Jurkat, Clone E6-1 (cell line): ENCODE measurements around the gene SIGLEC12. TPM values are rescaled to one million over a fixed set of nuclear protein-coding genes. Genes with fewer than 3 reads are reported as not detected.

ENCODE experiments used
- DNase-seq: peaks from one replicate; pipeline ENCODE4 v3.0.0-alpha.2; 2011; ENCODE audit warnings: low read depth, low spot score
- H3K4me3 ChIP-seq: 2 replicates; pipeline ENCODE4 v1.5.1; 2011; ENCODE audit warnings: mild to moderate bottlenecking, low read length, control low read depth, moderate library complexity
- polyA plus RNA-seq: library from polyadenylated mRNA; unstranded; fragments of >200 nt; gene quantifications from one replicate; pipeline ENCODE4 v1.2.1, GENCODE V29; 2012; ENCODE audit warnings: missing spikeins; ENCODE audit not compliant: insufficient read length, insufficient read depth

SIGLEC12 gene
- polyA plus RNA-seq, result not detected

GRCh38 chr19:51501594-51502263, at the start of gene SIGLEC12:
Gene SIGLEC12 (minus strand): TSS chr19:51501800. CDS start chr19:51501733, 67 bp downstream.
- H3K4me3 ChIP-seq, result no peak within 1 kb of the TSS

DNA sequence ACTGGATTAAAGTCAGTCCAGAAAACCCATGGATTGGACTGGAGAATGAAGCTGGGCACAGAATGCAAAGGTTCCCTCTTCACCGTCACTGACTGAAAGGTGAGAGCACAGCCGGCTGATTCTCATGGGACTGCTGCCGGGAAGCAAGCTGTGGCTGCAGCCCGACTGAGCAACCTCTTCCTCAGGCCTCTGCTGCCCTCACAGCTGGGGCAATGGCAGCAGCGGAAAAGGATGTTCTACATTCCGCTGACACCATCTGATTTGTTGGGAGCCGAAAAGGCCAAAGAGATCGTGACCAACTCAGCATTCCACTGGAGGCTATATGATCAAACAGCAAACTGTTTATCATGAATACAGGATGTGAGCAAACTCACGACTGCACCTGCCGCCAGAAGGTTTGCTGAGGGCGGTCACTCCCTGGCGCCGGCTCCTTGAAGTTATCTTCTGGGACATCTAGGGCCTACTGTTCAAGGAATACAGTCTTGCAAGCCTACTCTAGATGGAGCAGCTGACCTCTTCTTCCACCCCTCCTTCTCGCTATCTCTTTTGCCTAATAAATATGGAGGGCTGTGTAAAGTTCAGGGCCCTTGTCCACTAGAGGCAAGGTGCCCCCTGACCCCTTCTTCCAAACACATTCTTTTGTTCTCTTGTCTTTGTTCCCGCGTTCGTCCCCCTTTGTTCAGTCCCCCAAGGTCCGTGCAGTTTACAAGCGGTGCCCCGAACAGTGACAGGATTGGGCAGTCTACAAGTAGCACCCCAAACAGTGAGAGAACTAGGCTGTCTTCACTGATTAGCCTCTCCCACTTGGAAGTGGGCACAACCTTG, 49.5 kb upstream of the SIGLEC12 start:
- DNase-seq, result no peak
- no peak overlapping the region for H3K4me3 ChIP-seq

More at GRCh38 chr19:51501594-51502263, at the start of gene SIGLEC12:
- DNase-seq, result no peak

DNA sequence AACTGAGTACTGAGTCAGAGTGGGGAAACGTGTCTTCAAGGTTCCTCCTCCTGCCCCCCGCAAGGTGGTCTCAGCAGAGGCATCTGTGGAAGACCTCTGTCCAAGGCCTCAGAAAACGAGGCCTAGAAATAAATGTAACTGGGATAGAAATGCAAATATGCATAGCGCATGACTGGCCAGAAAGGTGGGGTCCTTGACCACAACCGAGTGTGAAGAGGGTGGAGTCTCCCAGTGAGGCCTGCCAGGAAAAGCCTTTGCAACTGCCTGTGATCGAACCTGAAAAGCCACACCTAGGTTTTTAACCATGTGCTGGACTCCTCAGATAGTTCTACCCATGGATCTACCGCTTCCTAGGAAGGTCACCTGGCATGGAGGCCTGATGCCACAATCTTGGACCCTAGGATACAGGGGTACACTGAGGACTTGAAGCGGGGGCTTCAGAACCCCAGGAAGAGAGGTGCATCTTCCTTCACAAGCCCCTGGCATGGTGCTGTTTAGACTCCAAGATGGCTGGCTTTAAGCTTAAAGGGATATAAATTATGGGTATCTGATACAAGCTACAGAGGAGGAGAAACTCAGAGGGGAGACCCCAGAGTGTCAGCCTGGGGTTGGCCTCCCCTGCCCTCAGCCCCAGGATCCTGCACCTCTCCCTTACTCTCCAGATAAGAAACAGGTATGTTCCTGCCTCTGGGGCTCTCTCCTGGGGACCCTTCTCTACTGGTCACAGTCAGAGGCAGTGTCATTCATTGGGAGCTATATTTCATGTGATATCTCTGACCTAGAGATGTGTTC, 48.1 kb upstream of the SIGLEC12 start:
- no peak for DNase-seq
- no peak overlapping the region for H3K4me3 ChIP-seq

GRCh38 chr19:51548891-51549305, 47.3 kb upstream of the SIGLEC12 start:
- H3K4me3 ChIP-seq, result no peak overlapping the region
- no peak for DNase-seq

- peak overlapping the region; percentile 35 for H3K4me3 ChIP-seq
- DNase-seq, result no peak
Observed at GRCh38 chr19:51548213-51548651, 46.6 kb upstream of the SIGLEC12 start.

GRCh38 chr19:51547397-51548212, 46.0 kb upstream of the SIGLEC12 start:
- H3K4me3 ChIP-seq, result peak overlapping the region; percentile 35
- peak; percentile 90 for DNase-seq

DNA sequence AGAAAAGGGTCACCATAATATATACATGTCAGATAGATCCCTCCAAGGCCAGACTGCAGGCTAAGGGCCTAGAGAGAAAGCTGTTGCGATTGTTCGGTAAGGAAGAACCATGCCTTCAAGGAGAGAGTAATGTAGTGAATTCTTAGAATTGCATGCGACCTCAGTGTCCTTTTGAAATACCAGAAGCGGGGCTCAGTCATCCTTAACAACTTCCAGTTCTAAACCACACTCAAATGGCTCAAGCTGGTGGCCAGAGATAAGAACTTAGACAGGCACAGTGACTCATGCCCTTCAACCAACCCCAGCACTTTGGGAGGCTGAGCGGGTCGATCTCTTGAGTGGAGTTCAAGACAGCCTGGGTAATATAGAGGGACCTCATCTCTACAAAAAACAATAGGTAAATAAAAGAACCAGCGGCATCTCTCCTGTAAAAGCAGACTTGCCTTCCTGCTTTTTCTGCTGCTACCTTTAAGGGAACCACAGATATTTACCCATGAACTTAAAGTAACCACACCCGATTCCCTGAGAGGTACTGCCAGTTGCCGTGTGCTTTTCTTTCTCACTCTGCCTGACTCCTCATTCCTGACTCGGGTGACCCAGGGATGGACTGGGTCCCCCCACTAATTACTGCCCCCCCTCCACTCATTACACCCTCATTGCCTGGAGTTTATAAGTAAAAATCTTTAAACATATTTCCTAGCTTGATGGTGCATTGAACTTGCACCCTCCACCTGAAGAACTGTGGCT, 45.2 kb upstream of the SIGLEC12 start:
- peak overlapping the region; percentile 35 for H3K4me3 ChIP-seq
- peak; percentile 95 for DNase-seq

- no peak for DNase-seq
- peak overlapping the region; percentile 35; the same call in 1 of the 2 replicates for H3K4me3 ChIP-seq
Observed at GRCh38 chr19:51546107-51546649, 44.6 kb upstream of the SIGLEC12 start.

GRCh38 chr19:51544038-51544437, 42.4 kb upstream of the SIGLEC12 start:
- DNase-seq, result no peak
- H3K4me3 ChIP-seq, result no peak overlapping the region

DNA sequence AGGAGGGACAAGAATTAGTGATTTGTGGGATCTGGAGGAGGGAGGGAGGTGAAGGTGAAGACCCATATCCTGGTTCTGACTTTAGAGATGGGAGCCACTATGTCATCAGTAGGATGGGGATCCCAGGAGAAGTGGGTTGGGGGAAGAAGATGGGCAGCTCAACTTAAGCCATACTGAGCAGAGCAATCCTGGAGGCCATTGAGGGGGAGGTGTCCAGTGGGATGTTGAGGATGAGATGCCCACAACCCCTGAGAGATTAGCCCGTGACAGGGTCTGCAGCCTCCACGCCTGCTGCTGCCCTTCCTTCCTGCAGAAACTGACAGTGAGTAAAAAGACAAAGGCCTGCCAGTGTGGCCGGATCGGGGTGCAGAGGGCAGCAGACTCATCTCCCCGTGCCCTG, 41.1 kb upstream of the SIGLEC12 start:
- no peak overlapping the region for H3K4me3 ChIP-seq
- no peak for DNase-seq

DNA sequence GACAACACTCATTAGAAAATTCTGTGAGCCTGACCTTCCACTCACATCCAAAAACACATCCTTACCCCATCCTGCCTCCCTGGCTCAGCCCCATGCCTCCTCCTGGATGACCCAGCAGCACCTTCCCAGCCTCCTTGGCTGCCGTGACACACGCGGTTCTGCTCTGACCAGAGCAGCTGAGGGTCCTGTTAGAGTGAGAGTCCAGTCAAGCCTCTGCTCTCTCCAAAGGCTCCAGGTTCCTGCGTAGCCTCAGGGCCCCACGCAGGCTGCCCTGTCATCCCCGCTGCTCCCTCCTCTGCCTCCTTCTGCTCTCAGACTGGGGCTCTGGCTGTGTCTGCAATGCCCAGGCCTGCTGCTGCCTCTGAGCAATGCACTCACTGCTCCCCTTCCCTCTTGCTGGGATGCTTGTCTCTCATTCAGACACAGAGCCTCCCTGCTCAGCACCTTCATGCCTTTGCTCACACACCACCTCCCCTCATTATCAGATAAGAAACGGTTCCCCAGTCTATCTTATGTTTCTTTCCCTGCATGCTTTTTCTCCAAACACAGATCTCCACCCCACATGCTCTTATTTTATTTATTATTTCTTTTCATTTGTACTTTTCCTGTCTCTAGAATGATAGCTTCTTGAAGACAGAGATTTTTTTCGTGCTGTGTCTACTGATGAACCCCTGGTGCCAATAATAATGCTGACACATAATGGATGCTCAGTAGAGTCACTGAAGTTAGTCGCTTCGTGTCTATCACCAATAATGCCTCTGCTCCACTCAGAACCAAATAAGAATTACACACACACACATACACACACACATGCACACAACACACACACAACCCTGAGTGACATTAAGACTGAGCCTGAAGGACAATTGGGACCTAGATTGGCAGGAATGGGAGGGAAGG, 40.1 kb upstream of the SIGLEC12 start:
- no peak overlapping the region for H3K4me3 ChIP-seq
- DNase-seq, result no peak

GRCh38 chr19:51539821-51540366, 38.3 kb upstream of the SIGLEC12 start:
- no peak overlapping the region for H3K4me3 ChIP-seq
- no peak for DNase-seq

GRCh38 chr19:51535535-51535934, 33.9 kb upstream of the SIGLEC12 start:
- no peak for DNase-seq
- H3K4me3 ChIP-seq, result no peak overlapping the region

DNA sequence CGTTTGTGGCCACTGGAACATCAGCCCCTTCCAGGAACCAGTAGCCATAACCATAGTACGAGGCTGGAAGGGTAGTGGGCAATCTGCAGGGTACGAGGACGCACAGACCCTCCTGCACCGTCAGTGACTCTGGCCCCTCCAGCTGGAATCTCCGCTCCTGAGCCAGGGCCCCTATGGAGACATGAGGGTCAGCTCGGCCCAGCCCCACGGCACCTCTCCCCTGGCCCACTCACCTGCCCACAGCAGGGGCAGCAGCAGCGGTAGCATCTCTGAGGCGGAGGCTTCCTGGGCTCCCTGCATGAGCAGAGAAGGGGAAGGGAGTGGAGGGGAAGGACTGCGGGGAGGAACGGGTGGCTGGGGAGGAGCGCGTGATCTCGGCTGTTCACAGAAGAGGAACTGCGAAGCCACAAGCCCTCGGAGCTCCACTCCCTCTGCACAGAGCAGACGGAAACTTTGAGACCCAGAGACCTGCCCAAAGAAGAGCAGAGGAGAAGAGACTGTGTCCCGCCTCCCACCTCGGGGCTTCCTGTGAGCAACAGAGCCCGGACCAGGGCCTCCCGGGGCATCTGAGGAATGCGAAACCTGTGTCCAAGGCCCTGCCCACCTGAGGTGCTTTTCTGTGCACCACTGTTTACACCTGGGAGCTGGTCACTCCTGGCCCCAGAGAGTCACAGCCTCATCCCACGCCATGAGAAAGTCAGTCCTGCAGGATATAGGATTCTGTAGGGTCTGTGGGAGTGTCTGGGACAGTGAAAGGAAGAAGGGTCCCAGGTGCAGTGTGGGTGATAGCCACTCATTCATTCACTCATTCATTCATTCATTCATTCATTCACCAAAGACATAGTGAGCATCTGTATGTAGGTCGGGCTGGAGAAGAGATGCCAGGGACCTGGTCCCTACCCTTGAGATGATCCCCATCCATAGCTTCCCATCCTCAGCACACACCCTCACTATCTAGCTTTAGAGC, 30.0 kb upstream of the SIGLEC12 start, which contains the start of gene SIGLEC6:
TSS of gene SIGLEC6 (minus strand) at position 322 of the 967 bp plus-strand sequence. CDS start at position 300, 22 bp downstream.
- peak within 1 kb of the TSS; percentile 28 for H3K4me3 ChIP-seq
- DNase-seq, result peak; percentile 74

- no peak overlapping the region for H3K4me3 ChIP-seq
- no peak for DNase-seq
Observed at GRCh38 chr19:51530616-51531015, 29.0 kb upstream of the SIGLEC12 start.
